Subcutaneous abdominal adipose tissue (tissue), 5 donors: ENCODE results near the gene BCL2.

Source experiments
- H3K27ac ChIP-seq: one replicate; pipeline ENCODE4 v1.7.0; 2013; ENCODE audit warnings: low read depth, mild to moderate bottlenecking, inconsistent platforms, low read length, moderate library complexity
- H3K27me3 ChIP-seq, 5 donors: one replicate each; pipeline ENCODE4 v1.7.0; 2013; ENCODE audit warnings: low read length in 5 of 5, inconsistent platforms in 1 of 5; ENCODE audit not compliant: control insufficient read depth in 5 of 5, insufficient read depth in 4 of 5
- H3K36me3 ChIP-seq, 5 donors: one replicate each; pipeline ENCODE4 v1.7.0; 2013; ENCODE audit warnings: low read length in 5 of 5; ENCODE audit not compliant: control insufficient read depth in 5 of 5, insufficient read depth in 5 of 5
- H3K4me1 ChIP-seq, 5 donors: one replicate each; pipeline ENCODE4 v1.7.0; 2013; ENCODE audit warnings: low read length in 5 of 5, mild to moderate bottlenecking in 3 of 5, moderate library complexity in 1 of 5; ENCODE audit not compliant: control insufficient read depth in 5 of 5, insufficient read depth in 5 of 5
- H3K4me3 ChIP-seq, 5 donors: one replicate each; pipeline ENCODE4 v1.7.0; 2013; ENCODE audit warnings: low read length in 5 of 5, low read depth in 1 of 5
- H3K9ac ChIP-seq, 5 donors: one replicate each; pipeline ENCODE4 v1.7.0; 2013; ENCODE audit warnings: low read length in 5 of 5, mild to moderate bottlenecking in 4 of 5, moderate library complexity in 3 of 5
- H3K9me3 ChIP-seq, 5 donors: one replicate each; pipeline ENCODE4 v1.7.0; 2013; ENCODE audit warnings: low read length in 5 of 5; ENCODE audit not compliant: control insufficient read depth in 5 of 5
- donor health status: healthy.
- donor health status: healthy.
- donor health status: healthy.
- donor health status: healthy.
- donor health status: healthy.

The BCL2 gene

GRCh38 chr18:63100630-63101055 is 218.9 kb downstream of the BCL2 start:
- Histone ChIP-seq H3K4me3 (no peak overlapping the region), H3K27ac (no peak overlapping the region), H3K36me3 (no peaks in the 10 kb centered on the region), H3K9me3 (no peaks in the 10 kb centered on the region), H3K27me3 (peaks cover 0 to 2% (median 0%) of the 10 kb centered on the region in 5 donors), H3K4me1 (peaks cover 0 to 25% (median 13%) of the 10 kb centered on the region in 5 donors), H3K9ac (no peak overlapping the region)

DNA sequence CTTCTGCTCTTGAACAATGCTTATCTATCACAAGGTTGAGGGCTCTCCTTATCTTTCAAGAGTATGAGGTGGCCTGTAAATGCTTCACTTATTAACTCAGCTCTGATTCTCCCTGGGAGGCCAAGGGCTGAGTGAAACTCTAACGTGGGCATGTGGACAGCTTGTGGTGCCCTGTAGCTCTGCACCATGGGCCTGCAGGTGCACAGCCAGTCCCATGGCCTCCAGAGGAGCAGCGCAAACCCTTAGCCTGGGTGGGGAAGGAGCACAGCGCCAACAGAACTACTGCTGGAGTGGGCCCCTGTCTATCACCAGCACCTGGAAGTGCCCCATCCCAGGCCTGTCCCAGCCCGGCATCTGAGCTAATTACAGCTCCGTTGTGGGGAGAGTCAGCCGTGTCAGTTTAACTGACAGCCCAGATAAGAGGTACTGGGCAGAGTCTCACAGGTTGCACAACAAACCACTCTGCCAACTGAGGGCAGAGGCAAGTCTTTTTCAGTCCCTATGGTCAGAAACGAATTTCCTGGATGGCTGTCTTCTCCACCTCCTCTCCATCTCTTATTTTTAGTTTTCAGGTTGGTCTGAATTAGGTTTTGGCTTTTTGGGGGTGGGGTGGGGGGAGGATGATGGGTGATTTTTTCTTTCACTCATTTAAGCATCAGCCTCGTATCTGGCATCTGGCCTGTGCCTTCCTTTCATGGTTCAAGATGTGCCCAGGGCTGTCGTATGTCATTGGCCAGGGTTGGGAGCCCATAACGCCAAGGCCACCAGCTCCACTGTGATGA is 219.5 kb downstream of the BCL2 start:
- Histone ChIP-seq H3K9ac (no peak overlapping the region), H3K27ac (no peak overlapping the region), H3K36me3 (no peaks in the 10 kb centered on the region), H3K27me3 (peaks cover 0 to 2% (median 0%) of the 10 kb centered on the region in 5 donors), H3K9me3 (no peaks in the 10 kb centered on the region), H3K4me3 (no peak overlapping the region), H3K4me1 (peaks cover 0 to 25% (median 13%) of the 10 kb centered on the region in 5 donors)

GRCh38 chr18:63099091-63099840 is 220.3 kb downstream of the BCL2 start:
- H3K9me3 ChIP-seq: no peaks in the 10 kb centered on the region
- peaks cover 0 to 2% (median 0%) of the 10 kb centered on the region in 5 donors for H3K27me3 ChIP-seq
- no peak overlapping the region for H3K4me3 ChIP-seq
- H3K4me1 ChIP-seq: peaks cover 0 to 25% (median 13%) of the 10 kb centered on the region in 5 donors
- no peaks in the 10 kb centered on the region for H3K36me3 ChIP-seq
- no peak overlapping the region for H3K27ac ChIP-seq
- no peak overlapping the region for H3K9ac ChIP-seq

GRCh38 chr18:63098018-63098981 is 221.3 kb downstream of the BCL2 start:
- H3K27me3 ChIP-seq: peaks cover 0 to 2% (median 0%) of the 10 kb centered on the region in 5 donors
- no peaks in the 10 kb centered on the region for H3K9me3 ChIP-seq
- H3K4me1 ChIP-seq: peaks cover 0 to 25% (median 13%) of the 10 kb centered on the region in 5 donors
- H3K36me3 ChIP-seq: no peaks in the 10 kb centered on the region
- no peak overlapping the region for H3K27ac ChIP-seq
- H3K9ac ChIP-seq: no peak overlapping the region
- no peak overlapping the region for H3K4me3 ChIP-seq

- H3K4me3 ChIP-seq: no peak overlapping the region
- H3K27me3 ChIP-seq: peaks cover 0 to 2% (median 0%) of the 10 kb centered on the region in 5 donors
- no peaks in the 10 kb centered on the region for H3K9me3 ChIP-seq
- peaks cover 0 to 25% (median 13%) of the 10 kb centered on the region in 5 donors for H3K4me1 ChIP-seq
- no peak overlapping the region for H3K27ac ChIP-seq
- H3K9ac ChIP-seq: no peak overlapping the region
- no peaks in the 10 kb centered on the region for H3K36me3 ChIP-seq
These were observed 222.4 kb downstream of the BCL2 start for GRCh38 chr18:63097178-63097577.

DNA sequence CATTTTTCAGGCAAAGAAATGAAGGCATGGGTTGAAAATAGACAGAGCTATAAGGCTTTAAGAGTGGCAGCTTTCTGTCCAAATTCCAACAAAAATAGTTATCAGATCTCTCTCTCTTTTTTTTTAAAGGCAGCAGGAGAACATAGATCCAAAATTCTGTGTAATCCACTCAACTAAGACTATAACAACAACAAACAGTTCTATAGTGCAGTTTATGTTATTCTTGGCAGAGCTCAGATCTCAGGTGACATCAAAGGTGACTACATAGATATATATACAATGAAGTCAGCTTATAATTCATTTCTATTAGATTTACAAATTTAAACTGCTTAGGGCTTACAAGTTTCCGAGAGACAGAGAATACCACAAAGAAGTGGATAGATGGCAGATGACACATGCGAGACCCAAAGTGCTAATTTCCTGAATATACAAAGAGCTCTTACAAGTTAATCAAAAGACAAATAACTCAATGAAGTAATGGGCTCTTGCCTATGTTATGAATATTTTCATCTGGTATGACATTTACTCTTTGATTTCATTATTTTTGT is 223.2 kb downstream of the BCL2 start:
- Histone ChIP-seq H3K4me1 (peaks cover 0 to 25% (median 13%) of the 10 kb centered on the region in 5 donors), H3K9me3 (no peaks in the 10 kb centered on the region), H3K27me3 (peaks cover 0 to 2% (median 0%) of the 10 kb centered on the region in 5 donors), H3K36me3 (no peaks in the 10 kb centered on the region), H3K27ac (no peak overlapping the region), H3K9ac (no peak overlapping the region), H3K4me3 (no peak overlapping the region)

GRCh38 chr18:63095768-63096167 is 223.8 kb downstream of the BCL2 start:
- Histone ChIP-seq H3K9me3 (no peaks in the 10 kb centered on the region), H3K4me1 (peaks cover 0 to 25% (median 13%) of the 10 kb centered on the region in 5 donors), H3K4me3 (no peak overlapping the region), H3K27me3 (peaks cover 0 to 2% (median 0%) of the 10 kb centered on the region in 5 donors), H3K27ac (no peak overlapping the region), H3K36me3 (no peaks in the 10 kb centered on the region), H3K9ac (no peak overlapping the region)

DNA sequence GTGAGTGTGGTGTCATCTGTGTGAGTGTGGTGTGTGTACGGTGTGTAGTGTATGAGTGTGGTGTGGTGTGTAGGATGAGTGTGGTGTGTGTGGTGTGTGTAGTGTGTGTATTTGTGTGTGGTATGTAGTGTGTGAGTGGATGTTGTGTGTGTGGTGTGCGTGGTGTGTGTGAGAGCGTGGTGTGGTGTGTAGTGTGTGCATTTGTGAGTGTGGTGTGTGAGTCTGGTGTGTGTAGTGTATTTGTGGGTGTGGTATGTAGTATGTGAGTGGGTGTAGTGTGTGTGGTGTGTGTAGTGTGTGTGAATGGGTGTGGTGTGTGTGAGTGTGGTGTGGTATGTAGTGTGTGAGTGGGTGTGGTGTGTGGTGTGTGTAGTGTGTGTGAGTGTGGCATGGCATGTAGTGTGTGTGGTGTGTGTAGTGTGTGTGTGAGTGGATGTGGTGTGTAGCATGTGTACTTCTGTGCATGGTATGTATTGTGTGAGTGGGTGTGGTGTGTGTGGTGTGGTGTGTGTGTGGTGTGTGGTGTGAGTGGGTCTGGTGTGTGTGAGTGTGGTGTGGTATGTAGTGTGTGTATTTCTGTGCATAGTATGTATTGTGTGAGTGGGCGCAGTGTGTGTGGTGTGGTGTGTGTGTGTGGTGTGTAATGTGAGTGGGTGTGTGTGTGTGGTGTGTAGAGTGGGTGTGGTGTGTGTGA is 227.8 kb downstream of the BCL2 start:
- Histone ChIP-seq H3K9me3 (no peaks in the 10 kb centered on the region), H3K36me3 (no peaks in the 10 kb centered on the region), H3K27ac (no peak overlapping the region), H3K27me3 (no peaks in the 10 kb centered on the region), H3K4me1 (peaks cover 0 to 15% (median 7%) of the 10 kb centered on the region in 5 donors), H3K9ac (no peak overlapping the region), H3K4me3 (no peak overlapping the region)

DNA sequence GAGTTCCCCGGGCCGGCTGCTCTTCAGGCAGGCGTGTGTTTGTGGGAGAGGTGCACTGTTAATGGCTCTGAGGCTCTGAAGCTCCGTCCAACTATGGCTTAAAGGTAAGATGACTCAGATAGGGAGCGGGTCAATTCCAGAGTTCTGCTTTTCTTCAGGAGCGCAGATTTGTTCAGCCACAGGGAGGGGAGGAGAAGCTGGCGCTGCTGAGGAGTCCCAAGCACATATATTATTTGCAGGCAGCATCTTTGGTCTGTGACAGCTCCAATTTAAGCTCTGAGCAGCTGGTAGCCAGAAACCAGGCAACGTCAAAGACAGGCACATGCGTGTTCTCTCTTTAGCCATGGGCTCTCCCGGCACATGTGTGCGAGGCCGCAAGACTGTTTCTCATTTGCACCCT is 229.2 kb downstream of the BCL2 start:
- Histone ChIP-seq H3K4me3 (no peak overlapping the region), H3K9ac (no peak overlapping the region), H3K27me3 (no peaks in the 10 kb centered on the region), H3K27ac (no peak overlapping the region), H3K36me3 (no peaks in the 10 kb centered on the region), H3K4me1 (peaks cover 0 to 15% (median 7%) of the 10 kb centered on the region in 5 donors), H3K9me3 (no peaks in the 10 kb centered on the region)
